Ovary (tissue), 3 donors: ENCODE data around the gene MCM8.

ENCODE experiments used
- CTCF ChIP-seq, 3 donors: fragments of 450-650 bp in 2 of 3; fragments of 200-600 bp in 1 of 3; IDR thresholded peaks; one replicate each; pipeline versions ENCODE4 v1.5.1 to v1.8.0; 2016 to 2022; ENCODE audit warnings: antibody characterized with exemption in 3 of 3, mild to moderate bottlenecking in 1 of 3
- POLR2A ChIP-seq: fragments of 450-650 bp; IDR thresholded peaks from one replicate; pipeline ENCODE4 v1.6.1; 2017; ENCODE audit warnings: antibody characterized with exemption, mild to moderate bottlenecking, moderate library complexity
- donor health status: DM: no; HTN: no; CAD: no.

- TF ChIP-seq POLR2A (no peak), CTCF (IDR thresholded peaks at IDR 0.05) (no peak)
Measured at GRCh38 chr20:5991623-5992441, 41.4 kb downstream of the MCM8 start.
